HCT116 (cell line): Measurements from ENCODE around the gene AHNAK. TPM values are rescaled to one million over a fixed set of nuclear protein-coding genes. Genes with fewer than 3 reads are reported as not detected.
"Not testable (repeated sequence)": the region's sequence is repeated elsewhere in the genome, so short reads cannot be mapped to it uniquely, and the experiment has no call there.

Experiments used
- ATAC-seq: fragments of 200-7000 bp; cut with Tn5 transposase; 2 replicates; pipeline ENCODE4 v1.9.1; 2020; ENCODE audit warnings: mild to moderate bottlenecking, moderate library complexity
- BruUV-seq: library from RNA; stranded (reverse); fragments of 400-500 nt; replicated peaks from 2 replicates; lab custom pipeline; 2021; lab: Mats Ljungman, UMichigan
- CTCF ChIA-PET: fragments of 300-600 bp; sonication (Branson Sonifier 250); formaldehyde crosslinking; loops from one replicate; lab custom pipeline; 2021; ENCODE audit warnings: antibody characterized with exemption; lab: Charles Lee
- POLR2A ChIA-PET: fragments of 300-600, 350-600 bp; sonication (Branson Sonifier 250); formaldehyde crosslinking; loops from one replicate; lab custom pipeline; 2021; ENCODE audit warnings: antibody characterized with exemption; lab: Charles Lee
- RAD21 ChIA-PET, 2 experiments: fragments of 300-600 bp; sonication (Branson Sonifier 250); formaldehyde crosslinking; loops; one replicate each; lab custom pipeline; 2023; ENCODE audit warnings: low total read pairs in 2 of 2; ENCODE audit not compliant: uncharacterized antibody in 2 of 2, unreplicated experiment in 2 of 2, low non-redundant PET in 1 of 2; lab: Charles Lee
- DNase-seq: peaks from one replicate; pipeline ENCODE4 v3.0.0-alpha.2; 2010; ENCODE audit warnings: low read depth, low spot score
- H2AFZ ChIP-seq: fragments of 200-600 bp; shearing (Covaris generic), sonication (generic); 2 replicates; pipeline ENCODE4 v1.6.1; 2017; ENCODE audit warnings: low read depth, mixed run types, mixed read lengths, antibody characterized with exemption, low read length; ENCODE audit not compliant: poor library complexity, severe bottlenecking
- H3K27ac ChIP-seq: 2 replicates; pipeline ENCODE4 v1.5.1; 2012; ENCODE audit warnings: low read depth, low read length
- H3K27me3 ChIP-seq: fragments of 200-600 bp; sonication (generic); 2 replicates; pipeline ENCODE4 v1.6.1; 2016; ENCODE audit warnings: mixed run types, low read length, mixed read lengths; ENCODE audit not compliant: insufficient read depth
- H3K36me3 ChIP-seq, 2 experiments: fragments of 200-500 bp in 1 of 2; fragments of 200-600 bp in 1 of 2; sonication (Bioruptor generic) in 1 of 2; sonication (generic) in 1 of 2; 2 replicates each; pipeline versions ENCODE4 v1.5.1 to v1.6.1; 2014 to 2016; ENCODE audit warnings: low read length in 2 of 2, inconsistent platforms in 1 of 2, mixed read lengths in 1 of 2, mixed run types in 1 of 2; ENCODE audit not compliant: insufficient read depth in 2 of 2, control insufficient read depth in 1 of 2
- H3K4me1 ChIP-seq, 2 experiments: fragments of 200-600 bp in 1 of 2; sonication (generic) in 1 of 2; 2 replicates each; pipeline versions ENCODE4 v1.5.1 to v1.6.1; 2012 to 2017; ENCODE audit warnings: low read length in 2 of 2, inconsistent platforms in 1 of 2, mild to moderate bottlenecking in 1 of 2, mixed read lengths in 1 of 2, mixed run types in 1 of 2, moderate library complexity in 1 of 2; ENCODE audit not compliant: insufficient read depth in 2 of 2, control insufficient read depth in 1 of 2
- H3K4me2 ChIP-seq: fragments of 200-600 bp; sonication (generic); 2 replicates; pipeline ENCODE4 v1.6.1; 2017; ENCODE audit warnings: mixed run types, low read length, mixed read lengths
- H3K4me3 ChIP-seq, 2 experiments: fragments of 200-600 bp in 1 of 2; sonication (generic) in 1 of 2; replicated peaks in 1 of 2; 2 replicates each; pipeline ENCODE4 v1.5.1; 2011 to 2016; ENCODE audit warnings: low read length in 2 of 2, control low read depth in 1 of 2, low read depth in 1 of 2, mild to moderate bottlenecking in 1 of 2, mixed read lengths in 1 of 2, mixed run types in 1 of 2
- H3K79me2 ChIP-seq: fragments of 200-600 bp; sonication (generic); 2 replicates; pipeline ENCODE4 v1.6.1; 2017; ENCODE audit warnings: mild to moderate bottlenecking, mixed run types, low read length, moderate library complexity, mixed read lengths; ENCODE audit not compliant: insufficient read depth
- H3K9ac ChIP-seq: fragments of 200-600 bp; sonication (generic); 2 replicates; pipeline ENCODE4 v1.6.1; 2016; ENCODE audit warnings: low read length, mixed read lengths
- H3K9me2 ChIP-seq: fragments of 200-600 bp; sonication (generic), shearing (Covaris generic); 2 replicates; pipeline ENCODE4 v1.6.1; 2017; ENCODE audit warnings: mixed run types, mild to moderate bottlenecking, moderate library complexity; ENCODE audit not compliant: insufficient read depth
- H3K9me3 ChIP-seq, 2 experiments: fragments of 200-500 bp in 1 of 2; fragments of 200-600 bp in 1 of 2; sonication (Bioruptor generic) in 1 of 2; sonication (generic) in 1 of 2; 2 replicates each; pipeline ENCODE4 v1.6.1; 2014 to 2017; ENCODE audit warnings: low read length in 2 of 2, mixed read lengths in 2 of 2, inconsistent platforms in 1 of 2, low read depth in 1 of 2, mild to moderate bottlenecking in 1 of 2, mixed run types in 1 of 2, moderate library complexity in 1 of 2; ENCODE audit not compliant: control insufficient read depth in 1 of 2, insufficient read depth in 1 of 2
- H4K20me1 ChIP-seq: fragments of 200-600 bp; sonication (generic), shearing (Covaris generic); 2 replicates; pipeline ENCODE4 v1.6.1; 2017; ENCODE audit warnings: mixed run types, mild to moderate bottlenecking, moderate library complexity; ENCODE audit not compliant: insufficient read depth
- EZH2 ChIP-seq: fragments of 200-600 bp; sonication (generic); IDR thresholded peaks from 2 replicates; pipeline ENCODE4 v1.6.1; 2017; ENCODE audit warnings: antibody characterized with exemption, mixed run types
- POLR2A ChIP-seq: IDR thresholded peaks from 2 replicates; pipeline ENCODE4 v1.7.0; 2011; ENCODE audit warnings: borderline replicate concordance; ENCODE audit not compliant: insufficient read depth, insufficient read length; ENCODE audit errors: extremely low read depth
- TCF7L2 ChIP-seq: IDR thresholded peaks from 2 replicates; pipeline ENCODE4 v1.7.0; 2011; ENCODE audit warnings: borderline replicate concordance, inconsistent platforms; ENCODE audit not compliant: insufficient read depth, insufficient read length; ENCODE audit errors: extremely low read depth
- intact Hi-C: fragments of 100-400 bp; cut with micrococcal nuclease; formaldehyde crosslinking; loops from 2 replicates; pipeline ENCODE4 v1.10.0; 2022
- total RNA-seq: library from RNA; stranded (reverse); gene quantifications from one replicate; pipeline ENCODE4 v1.2.1, GENCODE V29; 2021; ENCODE audit not compliant: unreplicated experiment
- TF ChIP-seq, protein P1 (sequence below): IDR thresholded peaks from 2 replicates; pipeline ENCODE4 v1.6.1; 2011; ENCODE audit warnings: mild to moderate bottlenecking, low read length, moderate library complexity; ENCODE audit not compliant: insufficient replicate concordance; ENCODE audit errors: extremely low read depth
- TF ChIP-seq, protein P2 (sequence below): IDR thresholded peaks from 2 replicates; pipeline ENCODE4 v1.6.1; 2012

Gene AHNAK
- total RNA-seq, 1 experiment from 2014 or later, result 239 TPM

DNA sequence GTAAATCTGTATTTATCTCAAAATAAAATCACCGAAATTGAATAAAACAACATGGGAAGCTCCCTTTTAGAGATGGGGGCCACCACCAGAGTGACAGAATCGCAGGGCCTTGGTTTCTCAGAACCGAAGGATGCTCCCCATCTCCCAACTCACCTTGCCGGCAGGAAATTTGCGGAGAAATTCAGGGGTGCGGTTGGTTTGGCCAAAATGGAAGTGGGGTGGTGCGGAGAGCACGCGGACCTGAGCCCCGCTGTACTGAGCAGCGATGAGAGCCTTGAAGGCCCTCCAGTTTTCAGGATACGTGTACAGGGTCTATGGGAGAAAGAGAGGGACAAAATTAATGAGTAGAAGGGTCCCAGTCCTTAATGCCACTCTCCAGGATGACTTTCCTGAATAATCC lies 25.8 kb upstream of the AHNAK start (continued):
- TF ChIP-seq, protein P1, sequence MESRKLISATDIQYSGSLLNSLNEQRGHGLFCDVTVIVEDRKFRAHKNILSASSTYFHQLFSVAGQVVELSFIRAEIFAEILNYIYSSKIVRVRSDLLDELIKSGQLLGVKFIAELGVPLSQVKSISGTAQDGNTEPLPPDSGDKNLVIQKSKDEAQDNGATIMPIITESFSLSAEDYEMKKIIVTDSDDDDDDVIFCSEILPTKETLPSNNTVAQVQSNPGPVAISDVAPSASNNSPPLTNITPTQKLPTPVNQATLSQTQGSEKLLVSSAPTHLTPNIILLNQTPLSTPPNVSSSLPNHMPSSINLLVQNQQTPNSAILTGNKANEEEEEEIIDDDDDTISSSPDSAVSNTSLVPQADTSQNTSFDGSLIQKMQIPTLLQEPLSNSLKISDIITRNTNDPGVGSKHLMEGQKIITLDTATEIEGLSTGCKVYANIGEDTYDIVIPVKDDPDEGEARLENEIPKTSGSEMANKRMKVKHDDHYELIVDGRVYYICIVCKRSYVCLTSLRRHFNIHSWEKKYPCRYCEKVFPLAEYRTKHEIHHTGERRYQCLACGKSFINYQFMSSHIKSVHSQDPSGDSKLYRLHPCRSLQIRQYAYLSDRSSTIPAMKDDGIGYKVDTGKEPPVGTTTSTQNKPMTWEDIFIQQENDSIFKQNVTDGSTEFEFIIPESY, result no peak
- TF ChIP-seq POLR2A (no peak), EZH2 (no peak), TCF7L2 (no peak)
- TF ChIP-seq, protein P2, sequence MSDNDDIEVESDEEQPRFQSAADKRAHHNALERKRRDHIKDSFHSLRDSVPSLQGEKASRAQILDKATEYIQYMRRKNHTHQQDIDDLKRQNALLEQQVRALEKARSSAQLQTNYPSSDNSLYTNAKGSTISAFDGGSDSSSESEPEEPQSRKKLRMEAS, result no peak

DNA sequence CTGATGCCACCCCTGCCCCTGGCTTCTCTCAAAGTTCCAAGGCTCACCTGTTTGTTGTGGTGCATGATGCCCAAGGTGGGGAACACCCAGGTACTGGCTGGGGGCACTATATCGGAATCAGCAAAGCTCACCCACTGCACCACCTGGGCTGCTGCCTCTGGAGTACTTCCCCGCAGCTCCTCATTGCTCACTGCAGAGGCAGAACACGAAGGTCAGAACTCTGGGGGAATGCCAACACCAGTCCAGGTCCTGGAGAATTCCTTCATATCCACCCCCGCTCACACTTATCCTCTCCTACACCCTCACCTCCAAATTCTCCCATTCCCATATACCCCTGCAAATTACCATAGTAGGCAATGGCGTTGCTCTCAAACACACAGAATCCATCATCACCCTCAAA lies 24.9 kb upstream of the AHNAK start:
- H2AFZ ChIP-seq, H3K27ac ChIP-seq, POLR2A ChIA-PET, H3K9me2 ChIP-seq, H3K27me3 ChIP-seq, RAD21 ChIA-PET, DNase-seq, intact Hi-C loops, BruUV-seq, H3K9me3 ChIP-seq, ATAC-seq, H3K4me3 ChIP-seq: not testable (repeated sequence)
- H3K4me2 ChIP-seq, result peak overlapping the region; percentile 87; the same call in 1 of the 2 replicates
- peaks cover 8 to 37% of the 10 kb centered on the region in 2 experiments for H3K4me1 ChIP-seq
- peak overlapping the region; percentile 98; the same call in 1 of the 2 replicates for H3K9ac ChIP-seq
- H4K20me1 ChIP-seq, result peaks cover 22% of the 10 kb centered on the region; the same call in 1 of the 2 replicates
- H3K36me3 ChIP-seq, result peaks cover 42 to 68% of the 10 kb centered on the region in 2 experiments
- H3K79me2 ChIP-seq, result peaks cover 72% of the 10 kb centered on the region
- CTCF ChIA-PET, result interaction anchor here (2.0 kb wide), 1 partner anchor 10 kb away, joined by 7 read pairs; no protein-coding TSS in a partner anchor

DNA sequence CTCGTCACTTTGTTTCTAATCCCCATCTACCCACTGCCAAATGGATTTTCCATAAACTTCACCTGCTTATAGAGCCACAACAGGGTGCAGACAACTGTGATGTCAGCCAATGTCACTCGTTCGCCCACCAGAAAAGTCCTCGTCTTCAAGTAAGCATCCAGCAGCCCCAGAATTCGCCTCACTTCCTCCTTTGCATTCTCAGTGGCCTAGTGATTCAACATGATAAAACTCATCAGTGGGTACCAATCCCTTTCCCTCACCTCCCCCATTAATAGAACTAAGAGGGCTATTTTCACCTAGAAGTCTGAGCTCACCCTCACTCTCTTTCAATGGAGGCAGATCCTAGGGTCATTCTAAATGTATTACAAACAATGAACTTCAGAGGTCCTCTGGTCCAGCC lies 24.3 kb upstream of the AHNAK start:
- H3K4me1 ChIP-seq, result peaks cover 9 to 43% of the 10 kb centered on the region in 2 experiments
- 0 out of 2 replicates have a peak overlapping the region, but pooled peaks have one; percentile 87 for H3K4me2 ChIP-seq
- peaks cover 45 to 72% of the 10 kb centered on the region in 2 experiments for H3K36me3 ChIP-seq
- intact Hi-C loops, RAD21 ChIA-PET, H3K4me3 ChIP-seq, H3K27ac ChIP-seq, H3K9ac ChIP-seq, ATAC-seq, H3K9me2 ChIP-seq, H3K9me3 ChIP-seq, H3K27me3 ChIP-seq, DNase-seq, H2AFZ ChIP-seq, BruUV-seq: not testable (repeated sequence)
- ChIA-PET CTCF (interaction anchor here (2.0 kb wide), 1 partner anchor 10 kb away, joined by 7 read pairs; no protein-coding TSS in a partner anchor), POLR2A (interaction anchor here (0.8 kb wide), 1 partner anchor 12 kb away, joined by 4 read pairs; no protein-coding TSS in a partner anchor)
- H4K20me1 ChIP-seq, result peaks cover 24% of the 10 kb centered on the region; the same call in 1 of the 2 replicates
- H3K79me2 ChIP-seq, result peaks cover 78% of the 10 kb centered on the region
